ENCODE results near the gene KCMF1.

The KCMF1 gene

GRCh38 chr2:84956334-84957297 is 14.3 kb upstream of the KCMF1 start:
- DNase-seq: no peak

- DNase-seq: no peak
Measured at GRCh38 chr2:84957771-84958134, 13.2 kb upstream of the KCMF1 start.

- no peak for DNase-seq
Measured at GRCh38 chr2:84958135-84959059, 12.6 kb upstream of the KCMF1 start.

- DNase-seq: no peak
Measured at GRCh38 chr2:84959095-84959565, 11.8 kb upstream of the KCMF1 start.

GRCh38 chr2:84959566-84960506 is 11.1 kb upstream of the KCMF1 start:
- no peak for DNase-seq

GRCh38 chr2:84962917-84963316 is 8.0 kb upstream of the KCMF1 start:
- no peak for DNase-seq

GRCh38 chr2:84963323-84963691 is 7.7 kb upstream of the KCMF1 start:
- DNase-seq: no peak

GRCh38 chr2:84963692-84964405 is 7.1 kb upstream of the KCMF1 start:
- no peak for DNase-seq

- DNase-seq: no peak
Measured at GRCh38 chr2:84964406-84965191, 6.4 kb upstream of the KCMF1 start.

- no peak for DNase-seq
Measured at GRCh38 chr2:84965192-84965516, 5.8 kb upstream of the KCMF1 start.

GRCh38 chr2:84965827-84966226 is 5.1 kb upstream of the KCMF1 start:
- no peak for DNase-seq

GRCh38 chr2:84966731-84967130 is 4.2 kb upstream of the KCMF1 start:
- no peak for DNase-seq

- DNase-seq: peak; percentile 18 to 30
Measured at GRCh38 chr2:84969511-84970209, 1.3 kb upstream of the KCMF1 start.

GRCh38 chr2:84970210-84970867 is 622 bp upstream of the KCMF1 start:
- peak; percentile 61 to 67 for DNase-seq

GRCh38 chr2:84971510-84972206 is 697 bp downstream of the KCMF1 start:
- peak; percentile 69 for DNase-seq

- no peak for DNase-seq
Measured at GRCh38 chr2:84972207-84972783, 1.3 kb downstream of the KCMF1 start.

GRCh38 chr2:84972932-84973331 is 2.0 kb downstream of the KCMF1 start:
- DNase-seq: no peak

- DNase-seq: no peak
Measured at GRCh38 chr2:84980263-84980983, 9.5 kb downstream of the KCMF1 start.
